ENCODE measurements around the gene SEL1L2.

SEL1L2 gene

DNA sequence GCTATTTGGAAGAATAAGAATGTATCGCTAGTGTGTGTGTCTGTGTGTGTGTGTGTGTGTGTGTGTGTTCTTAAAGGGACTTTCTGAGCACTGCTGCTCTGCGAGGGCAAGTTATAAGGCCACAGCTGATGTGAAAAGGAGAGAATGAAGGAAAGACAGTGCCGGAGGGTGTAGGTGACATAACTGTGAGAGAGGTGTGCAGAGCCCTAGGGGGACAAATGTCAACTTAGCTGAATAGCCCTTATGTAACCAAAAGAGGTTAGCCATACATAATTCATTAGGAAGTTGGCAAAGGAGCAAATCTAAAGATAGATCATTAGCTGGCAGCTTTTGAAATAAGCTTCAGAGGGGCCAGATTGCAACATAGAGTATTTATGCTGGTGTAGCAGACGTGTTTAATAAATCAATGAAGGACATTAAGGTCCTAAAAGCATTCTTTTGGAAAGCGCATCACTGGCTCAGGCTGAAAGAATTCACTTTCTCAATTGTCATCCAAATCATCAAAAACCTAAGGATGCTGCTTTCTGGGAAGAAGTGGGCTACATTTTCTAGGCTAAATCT is 124.5 kb downstream of the SEL1L2 start:
- DNase-seq (ENCODE audit: low read depth), result no peak

DNA sequence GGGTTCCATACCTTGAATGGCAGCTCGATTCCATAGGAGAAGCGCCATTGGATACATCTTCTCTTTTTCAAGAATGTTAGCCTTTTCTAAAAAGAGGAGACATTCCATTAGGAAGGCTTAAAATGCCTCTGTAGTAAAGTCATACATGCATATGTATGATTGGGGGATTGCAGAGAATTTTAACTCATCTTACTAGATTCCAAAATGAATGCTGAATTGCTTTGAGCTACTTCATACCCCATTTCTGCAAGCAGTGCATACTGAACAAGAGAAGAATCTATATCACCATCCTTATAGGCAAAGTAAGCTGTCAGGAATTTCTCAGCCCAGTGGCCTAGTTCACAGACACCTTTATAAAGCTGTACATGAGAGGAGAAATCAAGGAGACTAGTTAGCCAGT is 125.3 kb downstream of the SEL1L2 start:
- DNase-seq (ENCODE audit: low read depth), result no peak

DNA sequence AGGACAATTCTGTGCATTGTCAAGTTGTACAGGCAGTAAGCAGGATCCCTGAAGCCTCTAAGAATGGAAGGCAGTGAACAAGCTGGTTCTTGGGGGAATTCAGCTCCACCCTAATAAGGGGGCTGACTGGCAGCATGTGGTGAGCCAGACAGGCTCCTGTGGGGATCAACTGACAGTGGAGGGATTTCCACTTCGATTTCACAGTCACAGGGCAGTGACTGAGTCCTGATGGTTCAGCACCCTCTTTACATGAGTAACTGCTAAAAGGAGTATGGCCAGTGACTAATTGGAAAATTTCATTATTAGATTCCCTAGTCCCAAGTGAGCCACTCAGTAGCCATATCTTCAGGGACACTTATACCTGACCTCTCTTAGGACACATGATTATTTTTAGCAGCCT is 127.2 kb downstream of the SEL1L2 start:
- DNase-seq (ENCODE audit: low read depth), result no peak

DNA sequence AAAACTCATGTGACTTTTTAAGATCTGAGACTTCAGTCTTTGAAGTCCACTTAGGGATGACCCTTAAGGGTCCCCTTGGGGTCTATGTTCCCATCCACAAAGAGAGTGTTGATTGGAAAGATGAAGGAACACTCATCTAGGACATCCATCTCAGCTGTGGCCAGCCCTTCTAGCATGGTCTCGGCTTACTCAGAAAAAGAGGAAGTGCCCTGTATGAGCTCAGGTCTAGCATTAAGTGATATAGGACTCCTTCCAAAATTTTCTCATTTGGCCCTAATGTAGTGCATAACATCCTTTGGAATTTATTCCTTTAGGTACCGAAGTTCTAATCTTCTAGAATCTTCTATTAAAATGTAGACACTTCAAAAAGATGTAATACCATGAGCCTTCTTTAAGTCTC is 128.2 kb downstream of the SEL1L2 start:
- DNase-seq (ENCODE audit: low read depth), result no peak

DNA sequence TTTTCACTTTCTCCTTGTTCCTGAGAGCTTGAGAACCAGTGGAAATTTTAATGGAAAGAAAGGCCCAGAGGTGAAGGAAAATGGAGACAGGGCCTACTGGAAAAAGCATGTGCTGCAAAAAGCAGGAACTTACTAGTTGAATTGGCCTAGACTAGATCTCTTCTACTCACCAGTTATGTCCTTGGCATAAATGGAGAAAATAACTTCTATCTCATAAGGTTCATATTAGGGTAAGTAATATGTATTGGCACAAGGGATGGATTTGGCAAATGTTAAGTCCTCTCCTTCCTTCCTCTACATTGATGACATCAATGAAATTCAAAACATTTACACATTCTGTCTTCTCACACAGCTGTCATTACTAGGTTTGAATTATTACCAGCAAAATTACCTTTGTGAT is 131.5 kb downstream of the SEL1L2 start:
- DNase-seq (ENCODE audit: low read depth), result no peak

DNA sequence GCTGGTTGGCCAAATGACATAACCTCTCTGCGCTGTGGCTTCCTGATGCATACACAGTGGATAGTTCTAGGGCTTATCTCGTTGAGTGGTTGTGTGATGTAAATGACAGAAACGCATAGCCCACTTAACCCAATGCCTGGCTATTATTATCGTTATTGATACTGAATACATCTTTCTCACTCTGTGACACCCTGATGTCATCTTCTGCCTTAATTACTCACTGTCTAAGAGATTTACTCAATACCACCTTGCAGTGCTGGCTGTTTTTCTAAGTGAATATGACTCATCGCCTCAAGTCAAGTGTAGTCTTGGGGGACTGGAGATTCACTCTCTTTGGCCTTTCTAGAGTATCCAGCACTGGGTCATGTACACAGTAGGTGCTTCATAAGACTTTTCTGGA is 132.0 kb downstream of the SEL1L2 start:
- no peak for DNase-seq (ENCODE audit: low read depth)

DNA sequence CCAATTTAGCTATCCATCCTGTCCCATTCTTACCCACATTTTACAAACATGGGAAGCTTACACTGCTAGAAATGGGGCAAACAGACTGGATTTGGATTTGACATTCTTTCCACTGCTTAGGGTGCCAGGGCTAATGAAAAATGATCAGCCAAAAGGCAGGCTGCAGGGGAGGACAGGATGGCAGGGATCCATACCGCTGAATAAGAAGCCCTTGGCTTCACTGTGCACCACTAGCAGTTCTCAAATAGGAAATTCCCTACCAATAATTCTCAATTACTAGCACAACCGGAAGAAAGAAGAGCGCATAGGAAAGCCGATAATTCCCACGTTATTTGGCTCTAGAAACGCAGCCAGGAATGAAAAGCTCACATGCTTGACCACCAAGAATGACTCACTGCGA is 132.5 kb downstream of the SEL1L2 start:
- no peak for DNase-seq (ENCODE audit: low read depth)

DNA sequence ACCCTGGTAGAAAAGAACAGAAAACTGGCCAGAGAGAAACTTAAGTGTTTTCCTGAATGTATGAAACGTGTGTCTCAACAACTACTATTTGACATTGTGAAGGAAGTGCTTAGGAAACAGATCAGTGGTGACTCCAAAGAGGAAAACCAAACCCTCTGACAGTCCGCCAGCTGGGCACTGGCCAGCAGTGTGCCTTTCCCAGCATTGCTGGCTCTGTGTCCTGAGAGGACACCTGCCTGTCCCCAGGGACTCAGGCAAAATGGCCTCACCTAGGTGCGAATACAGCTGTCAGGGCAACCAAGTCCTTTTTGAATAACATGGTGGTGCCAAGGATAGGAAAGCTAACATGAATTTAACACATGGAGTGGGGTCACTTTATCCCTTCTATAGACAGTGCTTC is 133.1 kb downstream of the SEL1L2 start:
- DNase-seq (ENCODE audit: low read depth), result no peak

DNA sequence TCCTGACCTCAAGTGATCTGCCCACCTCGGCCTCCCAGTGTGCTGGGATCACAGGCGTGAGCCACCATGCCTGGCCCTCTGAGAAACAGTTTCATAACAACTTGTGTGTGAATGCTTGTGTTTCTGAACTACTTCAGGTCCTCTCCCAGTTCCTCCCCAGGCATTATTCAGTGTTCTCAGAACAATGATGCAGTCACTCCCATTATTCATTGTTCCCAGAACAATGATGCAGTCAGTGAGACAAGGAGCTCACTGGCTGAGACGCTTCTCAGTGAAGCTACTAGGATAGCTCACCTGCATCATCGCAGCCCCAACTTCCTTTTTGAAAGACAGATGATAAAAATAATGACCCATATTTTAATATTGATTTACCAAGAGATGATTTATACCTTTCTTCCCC is 134.1 kb downstream of the SEL1L2 start:
- DNase-seq (ENCODE audit: low read depth), result no peak

DNA sequence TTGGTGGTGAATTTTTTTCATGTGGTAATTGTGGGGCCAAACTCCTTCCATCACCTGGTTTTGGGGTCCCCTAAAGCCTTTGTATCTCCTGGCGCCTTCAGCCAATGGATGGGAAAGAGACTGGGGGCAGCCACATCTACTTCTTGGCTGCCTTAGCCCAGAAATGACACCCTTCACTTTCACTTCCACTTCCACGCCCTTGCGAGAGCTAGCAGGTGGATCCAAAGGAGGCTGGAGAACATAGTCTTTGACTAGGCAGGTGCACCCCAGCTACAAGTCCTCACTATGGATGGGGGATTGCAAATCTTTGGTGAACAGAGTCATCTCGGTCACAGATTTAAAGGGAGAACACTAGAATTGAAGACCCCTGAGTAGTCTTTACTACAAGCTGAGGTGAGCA is 134.8 kb downstream of the SEL1L2 start:
- DNase-seq (ENCODE audit: low read depth), result no peak

DNA sequence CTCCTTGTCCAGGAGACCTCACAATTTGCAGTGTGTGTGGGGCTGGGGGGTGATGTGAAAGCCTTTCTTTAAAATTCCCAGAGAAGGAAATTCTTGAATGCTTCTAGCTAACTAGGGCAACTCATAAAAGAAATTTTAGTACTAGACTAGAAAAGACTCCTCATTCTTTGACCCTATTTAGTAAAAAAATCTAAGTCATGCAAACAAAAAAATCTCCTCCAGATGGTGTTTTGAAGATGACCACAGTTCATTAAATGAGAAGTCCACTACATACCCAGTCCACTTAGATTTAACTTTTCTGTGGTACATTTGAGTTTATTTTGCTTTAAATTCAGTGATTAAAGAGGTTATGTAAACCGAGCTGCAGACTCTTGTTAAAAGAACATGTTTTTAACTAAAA is 138.1 kb downstream of the SEL1L2 start:
- no peak for DNase-seq (ENCODE audit: low read depth)

DNA sequence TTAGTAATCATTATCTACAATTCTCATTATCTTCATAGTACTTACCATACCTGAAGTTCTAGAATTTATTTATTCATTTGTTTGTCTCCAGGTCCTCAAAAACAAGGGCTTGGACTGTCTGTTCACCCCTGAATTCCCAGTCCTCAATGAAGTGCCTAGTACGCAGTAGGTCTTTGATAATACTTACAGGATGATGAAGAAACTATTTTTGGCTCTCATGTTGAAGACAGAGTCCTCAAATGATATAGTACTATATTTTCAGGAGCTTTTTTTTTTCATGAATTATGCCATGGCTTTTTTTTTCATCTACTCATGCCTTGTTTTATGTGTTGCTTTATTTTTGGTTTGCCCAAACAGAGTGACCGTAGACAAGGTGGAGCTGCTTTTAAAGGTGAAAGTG is 139.1 kb downstream of the SEL1L2 start:
- no peak for DNase-seq (ENCODE audit: low read depth)

DNA sequence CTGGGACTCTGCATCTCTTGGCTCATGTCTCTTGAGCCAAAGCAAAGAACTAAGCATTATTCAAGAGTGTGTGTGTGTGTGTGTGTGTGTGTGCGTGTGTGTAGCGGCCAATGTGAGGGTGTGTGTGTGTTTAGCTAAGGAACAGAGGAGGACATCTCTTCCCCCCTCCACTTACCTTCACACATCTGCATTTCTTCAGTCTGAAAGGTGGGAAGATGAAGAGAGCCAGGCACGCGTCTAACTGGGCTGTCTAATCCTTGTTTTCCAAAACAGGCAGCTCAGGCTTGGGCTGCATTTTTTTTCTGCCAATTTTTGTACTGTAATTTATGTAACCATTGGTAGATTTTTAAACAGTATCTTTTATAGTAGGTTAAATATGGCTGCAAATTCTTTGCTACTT is 146.1 kb downstream of the SEL1L2 start:
- DNase-seq (ENCODE audit: low read depth), result no peak

DNA sequence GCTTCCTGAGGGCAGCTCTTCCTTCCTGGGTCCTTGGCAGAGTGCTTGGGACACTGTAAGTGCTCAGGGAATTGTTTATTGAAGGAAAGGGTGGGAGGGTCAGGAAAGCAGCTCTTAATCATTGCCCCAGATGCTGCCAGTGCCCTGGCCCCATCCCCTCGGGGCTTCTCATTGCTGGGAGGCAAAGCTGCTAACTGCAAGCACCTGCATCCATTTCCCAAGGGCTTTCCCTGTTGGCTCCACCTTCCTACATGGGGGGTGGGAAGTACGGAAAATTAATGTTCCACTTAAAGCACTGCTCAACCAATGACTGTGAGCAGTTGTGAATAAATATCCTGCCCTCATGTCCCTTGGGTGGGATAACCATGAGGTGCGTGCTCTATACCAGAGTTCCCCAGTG is 149.2 kb downstream of the SEL1L2 start:
- DNase-seq (ENCODE audit: low read depth), result no peak

DNA sequence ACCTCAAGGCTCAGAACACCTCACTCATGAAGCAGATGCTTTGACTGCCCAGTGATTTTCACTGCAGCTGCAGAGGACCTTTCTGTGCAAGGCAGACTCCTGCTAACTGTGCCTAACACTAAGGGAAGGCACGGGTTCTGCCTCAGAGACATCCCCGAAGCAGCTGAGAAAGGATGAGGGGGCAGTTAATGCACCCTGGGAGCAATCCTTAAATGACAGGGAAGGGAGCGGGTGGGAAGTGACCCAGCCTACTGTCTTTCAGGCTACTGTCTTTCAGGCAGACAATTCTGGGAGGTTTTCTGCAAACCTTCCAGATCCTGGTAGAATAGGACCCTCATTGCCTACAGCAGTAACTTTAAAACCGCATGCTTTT is 150.3 kb downstream of the SEL1L2 start:
- no peak for DNase-seq (ENCODE audit: low read depth)

DNA sequence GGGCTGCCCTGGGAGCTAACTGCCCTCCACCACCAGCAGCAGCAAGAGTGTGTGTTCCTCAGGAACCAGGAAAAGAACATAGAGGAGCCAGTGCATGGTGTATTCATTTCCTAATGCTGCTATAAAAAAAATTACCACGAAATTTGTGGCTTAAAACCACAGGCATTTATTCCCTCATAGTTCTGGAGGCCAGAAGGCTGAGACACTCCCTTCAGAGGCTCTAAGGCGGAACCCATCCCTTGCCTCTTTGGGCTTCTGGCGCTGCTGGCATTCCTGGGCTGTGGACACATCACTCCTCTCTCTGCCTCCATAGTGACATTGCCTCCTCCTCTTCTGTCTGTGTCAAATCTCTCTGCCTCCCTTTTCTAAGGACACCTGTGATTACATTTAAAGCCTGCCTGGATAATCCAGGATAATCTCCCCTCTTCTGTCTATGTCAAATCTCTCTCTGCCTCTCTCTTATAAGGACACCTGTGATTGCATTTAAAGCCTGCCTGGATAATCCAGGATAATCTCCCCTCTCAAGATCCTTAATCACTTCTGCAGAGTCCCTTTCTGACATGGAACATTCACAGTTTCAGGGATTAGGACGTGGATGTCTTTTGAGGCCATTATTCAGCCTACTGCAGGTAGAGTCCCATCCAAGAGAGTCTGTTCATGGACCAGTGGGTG is 150.9 kb downstream of the SEL1L2 start:
- no peak for DNase-seq (ENCODE audit: low read depth)

DNA sequence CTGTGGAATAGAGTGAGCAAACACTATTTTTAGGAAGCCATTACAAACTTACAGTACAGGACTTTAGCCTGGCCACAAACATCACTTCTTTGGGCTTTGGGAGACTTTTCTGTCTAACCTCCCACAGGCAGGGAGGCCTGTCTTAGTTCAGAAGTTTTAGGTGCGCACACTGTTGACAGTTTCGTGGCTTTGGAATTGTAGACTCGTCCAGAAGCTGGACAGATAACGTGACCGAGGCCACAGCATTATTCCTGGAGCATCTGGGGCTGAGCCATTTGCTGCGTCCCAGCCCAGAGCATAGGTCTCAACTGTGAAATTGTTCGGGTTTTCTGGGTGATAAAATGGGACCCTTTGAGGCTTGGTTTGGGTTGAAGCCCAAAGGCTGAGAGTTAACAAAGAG is 151.8 kb downstream of the SEL1L2 start:
- no peak for DNase-seq (ENCODE audit: low read depth)

DNA sequence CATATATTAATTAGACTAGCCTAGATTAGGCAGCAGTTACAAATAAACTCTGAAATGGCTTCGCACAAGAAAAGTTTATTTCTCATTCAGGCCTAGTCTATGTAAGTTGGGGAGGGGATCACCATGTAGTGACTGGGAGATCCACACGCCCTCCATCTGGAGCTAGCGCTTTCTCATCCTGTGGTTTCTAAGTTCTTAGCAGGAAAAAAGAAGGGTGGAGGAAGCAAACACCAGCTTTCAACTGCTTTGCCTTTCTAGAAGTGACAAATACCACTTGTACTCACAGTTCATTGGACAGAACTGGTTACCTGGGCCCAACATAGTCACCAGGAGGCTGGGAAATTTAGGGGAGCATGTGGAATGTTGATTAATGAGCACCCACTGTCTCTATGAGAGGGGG is 158.9 kb downstream of the SEL1L2 start:
- no peak for DNase-seq (ENCODE audit: low read depth)

DNA sequence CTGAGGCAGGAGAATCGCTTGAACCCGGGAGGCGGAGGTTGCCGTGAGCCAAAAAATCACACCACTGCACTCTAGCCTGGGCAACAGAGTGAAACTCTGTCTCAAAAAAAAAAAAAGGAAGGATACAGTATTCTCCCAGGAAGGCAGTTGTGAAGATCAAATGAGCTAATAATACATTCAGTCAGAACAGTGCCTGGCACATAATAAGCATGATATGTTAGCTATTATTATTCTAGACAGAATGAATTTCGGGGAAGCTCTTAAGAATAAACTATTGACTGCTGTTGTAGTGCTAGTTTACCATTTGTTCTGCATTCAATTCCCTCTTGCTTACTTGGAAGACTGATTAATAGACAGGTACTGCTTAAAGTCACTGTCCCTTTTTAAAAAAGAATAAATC is 164.9 kb downstream of the SEL1L2 start:
- no peak for DNase-seq (ENCODE audit: low read depth)

DNA sequence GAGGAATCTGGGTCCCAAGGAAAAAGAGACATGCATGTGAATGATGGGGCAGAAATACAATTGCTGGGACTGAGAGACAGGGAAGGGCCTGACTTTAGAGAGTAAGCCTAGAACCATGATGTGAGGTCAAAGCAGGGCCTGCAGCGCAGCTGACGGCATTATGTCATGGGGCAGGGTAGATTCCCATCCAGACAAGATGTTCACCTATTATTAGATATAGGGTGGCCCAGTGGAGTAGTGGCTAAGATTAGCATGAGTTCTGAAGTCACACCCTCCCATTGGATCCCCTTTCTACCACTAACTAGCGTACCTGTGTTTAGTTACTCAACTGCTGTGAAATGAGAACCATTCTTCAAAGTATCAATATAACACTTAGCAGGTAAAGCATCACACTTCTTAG is 166.0 kb downstream of the SEL1L2 start:
- no peak for DNase-seq (ENCODE audit: low read depth)

DNA sequence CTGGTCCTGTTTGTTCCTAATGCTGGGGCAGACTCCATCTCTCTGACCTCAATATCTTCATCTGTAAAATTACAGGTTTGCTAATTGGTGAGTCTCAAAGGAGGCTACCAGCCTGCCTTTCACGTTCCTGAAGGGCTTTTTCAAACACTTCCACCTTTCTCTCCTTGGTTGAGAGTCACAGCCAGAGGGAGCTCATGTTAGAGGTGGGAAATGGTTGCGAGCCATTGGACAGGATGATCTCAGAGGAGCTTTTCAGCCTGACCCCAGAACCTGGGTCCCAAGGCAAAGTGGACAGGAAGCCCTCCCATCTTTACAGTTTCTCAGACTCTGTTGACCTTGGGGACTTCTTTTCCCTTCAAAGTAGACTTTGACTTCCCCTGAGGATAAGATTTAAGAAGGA is 168.0 kb downstream of the SEL1L2 start:
- DNase-seq (ENCODE audit: low read depth), result no peak

DNA sequence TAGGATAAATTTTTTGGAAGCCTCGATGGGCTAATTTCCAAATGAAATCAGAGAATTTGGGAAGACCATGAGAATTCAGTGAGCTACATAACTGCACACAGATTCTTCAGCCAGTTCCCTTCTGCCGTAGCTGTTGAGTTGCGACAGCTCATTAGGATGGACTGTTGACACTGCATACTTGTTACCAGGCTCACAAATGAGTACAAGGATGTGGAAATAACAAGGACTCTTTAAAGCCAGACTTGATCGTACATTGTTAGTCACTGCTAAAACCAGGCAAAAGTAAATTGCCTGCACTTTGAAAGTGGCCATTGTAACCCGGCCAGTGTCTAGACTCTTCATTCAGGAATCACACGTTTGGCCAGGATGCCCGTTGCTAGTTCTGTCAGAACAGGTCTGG is 168.5 kb downstream of the SEL1L2 start:
- DNase-seq (ENCODE audit: low read depth), result no peak

DNA sequence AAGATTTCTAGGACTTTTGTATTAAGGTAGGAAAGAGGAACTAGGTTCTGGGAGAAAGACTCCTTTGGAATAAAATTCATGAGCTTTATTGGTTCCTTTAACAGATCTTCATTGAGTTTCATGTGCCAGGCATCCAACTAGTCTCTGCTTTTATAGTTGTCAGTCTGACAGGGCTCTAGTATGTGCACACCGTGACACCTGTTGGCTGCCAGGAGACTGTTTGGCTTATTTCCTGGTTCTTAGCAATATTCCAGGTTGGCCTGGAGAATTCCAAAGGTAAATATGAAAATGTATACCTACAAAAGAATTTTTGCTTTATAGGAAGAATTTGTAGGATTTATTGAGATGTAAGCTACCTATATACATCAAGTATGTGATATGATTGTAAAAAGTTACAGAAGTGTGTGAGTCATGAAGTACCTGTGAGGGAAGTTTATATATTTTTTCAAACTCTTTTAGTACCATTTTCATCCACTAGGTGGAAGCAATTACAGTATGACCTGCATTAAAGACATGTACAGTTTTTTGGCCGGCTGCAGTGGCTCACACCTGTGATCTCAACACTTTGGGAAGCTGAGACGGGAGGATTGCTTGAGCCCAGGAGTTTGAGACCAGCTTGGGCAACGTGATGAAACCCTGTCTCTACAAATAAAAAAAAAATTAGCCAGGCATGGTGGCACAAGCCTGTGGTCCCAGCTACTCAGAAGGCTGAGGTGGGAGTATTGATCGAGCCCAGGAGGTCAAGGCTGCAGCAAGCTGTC is 170.3 kb downstream of the SEL1L2 start:
- no peak for DNase-seq (ENCODE audit: low read depth)

DNA sequence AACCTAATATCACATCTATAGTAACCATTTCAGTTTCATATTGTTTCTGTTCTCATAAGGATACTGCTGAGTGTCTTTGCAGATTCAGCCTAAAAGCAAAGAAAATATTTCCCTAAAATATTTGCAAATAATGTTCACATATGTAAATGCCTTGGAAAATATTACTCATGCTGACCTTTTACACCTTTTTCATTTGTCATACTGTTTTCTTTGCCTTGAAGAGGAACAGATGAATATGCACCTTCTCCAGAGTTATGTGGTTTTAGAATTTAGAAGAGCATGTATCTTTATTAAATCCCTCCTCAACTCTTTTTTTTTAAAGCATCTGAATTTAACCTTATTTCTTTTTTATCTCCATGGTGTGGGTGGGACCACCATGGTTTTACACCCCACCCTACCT is 173.1 kb downstream of the SEL1L2 start:
- no peak for DNase-seq (ENCODE audit: low read depth)

Data from activated T-cell treated with anti-CD3 and anti-CD28 coated beads for 1 hour (primary cell).